BLaER1 (cell line): ENCODE data around the gene BACH2.
"Not testable (repeated sequence)": the region's sequence is repeated elsewhere in the genome, so short reads cannot be mapped to it uniquely, and the experiment has no call there.

Experiments
- H3K27ac ChIP-seq: shearing (Covaris generic); formaldehyde crosslinking; 2 replicates; pipeline ENCODE4 v1.8.1; 2022
- H3K27me3 ChIP-seq: shearing (Covaris generic); formaldehyde crosslinking; 2 replicates; pipeline ENCODE4 v1.8.1; 2022
- H3K36me3 ChIP-seq: shearing (Covaris generic); formaldehyde crosslinking; 2 replicates; pipeline ENCODE4 v1.8.1; 2022
- H3K4me1 ChIP-seq: shearing (Covaris generic); formaldehyde crosslinking; 2 replicates; pipeline ENCODE4 v1.8.1; 2022
- H3K4me2 ChIP-seq: shearing (Covaris generic); formaldehyde crosslinking; 2 replicates; pipeline ENCODE4 v1.8.1; 2022
- H3K4me3 ChIP-seq: shearing (Covaris generic); formaldehyde crosslinking; 2 replicates; pipeline ENCODE4 v1.8.1; 2022
- H3K9ac ChIP-seq: shearing (Covaris generic); formaldehyde crosslinking; 2 replicates; pipeline ENCODE4 v1.8.1; 2022
- H3K9me3 ChIP-seq: shearing (Covaris generic); formaldehyde crosslinking; 2 replicates; pipeline ENCODE4 v1.8.1; 2022
- H4K20me1 ChIP-seq: shearing (Covaris generic); formaldehyde crosslinking; 2 replicates; pipeline ENCODE4 v1.8.1; 2022
- Cebpa-rat ChIP-seq: shearing (Covaris generic); IDR thresholded peaks from 2 replicates; pipeline ENCODE4 v1.8.1; 2022

BACH2 gene

GRCh38 chr6:89894169-89894568 is 402.5 kb downstream of the BACH2 start, which contains the start of gene GJA10:
GJA10 (plus strand) TSS chr6:89894469; CDS start chr6:89894469, 0 bp downstream.
- H3K9me3 ChIP-seq = no peaks in the 10 kb centered on the region
- no peaks in the 10 kb centered on the region for H3K27me3 ChIP-seq
- H4K20me1 ChIP-seq = no peaks in the 10 kb centered on the region
- no peaks in the 10 kb centered on the region for H3K36me3 ChIP-seq
- H3K4me2 ChIP-seq = no peak within 1 kb of the TSS
- no peak within 1 kb of the TSS for H3K4me3 ChIP-seq
- no peaks in the 10 kb centered on the region for H3K4me1 ChIP-seq
- no peak for TF ChIP-seq Cebpa-rat
- no peak within 1 kb of the TSS for H3K9ac ChIP-seq
- no peak within 1 kb of the TSS for H3K27ac ChIP-seq

GRCh38 chr6:89892577-89892976 is 404.1 kb downstream of the BACH2 start:
- not testable (repeated sequence) for H3K4me1 ChIP-seq, H3K9ac ChIP-seq, H3K27me3 ChIP-seq, H3K36me3 ChIP-seq, H4K20me1 ChIP-seq, H3K4me2 ChIP-seq, H3K27ac ChIP-seq, H3K9me3 ChIP-seq, H3K4me3 ChIP-seq

GRCh38 chr6:89890845-89891528 is 405.7 kb downstream of the BACH2 start:
- H3K4me3 ChIP-seq, H3K4me2 ChIP-seq, H3K9ac ChIP-seq, H3K4me1 ChIP-seq, H3K36me3 ChIP-seq, H4K20me1 ChIP-seq, H3K27ac ChIP-seq, H3K9me3 ChIP-seq, H3K27me3 ChIP-seq: not testable (repeated sequence)

- TF ChIP-seq Cebpa-rat = no peak
- no peaks in the 10 kb centered on the region for H3K9me3 ChIP-seq
- H3K9ac ChIP-seq = no peak overlapping the region
- no peak overlapping the region for H3K4me2 ChIP-seq
- H3K4me3 ChIP-seq = no peak overlapping the region
- no peaks in the 10 kb centered on the region for H3K4me1 ChIP-seq
- no peak overlapping the region for H3K27ac ChIP-seq
- H4K20me1 ChIP-seq = no peaks in the 10 kb centered on the region
- H3K27me3 ChIP-seq = no peaks in the 10 kb centered on the region
- no peaks in the 10 kb centered on the region for H3K36me3 ChIP-seq
These were observed 407.8 kb downstream of the BACH2 start for GRCh38 chr6:89888871-89889270.

- H3K27me3 ChIP-seq = no peaks in the 10 kb centered on the region
- H3K27ac ChIP-seq = no peak overlapping the region
- H3K9me3 ChIP-seq = no peaks in the 10 kb centered on the region
- H3K4me2 ChIP-seq = no peak overlapping the region
- H3K9ac ChIP-seq = no peak overlapping the region
- no peak for TF ChIP-seq Cebpa-rat
- H4K20me1 ChIP-seq = no peaks in the 10 kb centered on the region
- no peak overlapping the region for H3K4me3 ChIP-seq
- H3K36me3 ChIP-seq = no peaks in the 10 kb centered on the region
- no peaks in the 10 kb centered on the region for H3K4me1 ChIP-seq
These were observed 408.5 kb downstream of the BACH2 start for GRCh38 chr6:89888138-89888514.

- H3K4me2 ChIP-seq = no peak overlapping the region
- no peak overlapping the region for H3K4me3 ChIP-seq
- H3K9me3 ChIP-seq = no peaks in the 10 kb centered on the region
- H3K27me3 ChIP-seq = no peaks in the 10 kb centered on the region
- no peak overlapping the region for H3K9ac ChIP-seq
- no peaks in the 10 kb centered on the region for H4K20me1 ChIP-seq
- no peaks in the 10 kb centered on the region for H3K36me3 ChIP-seq
- H3K4me1 ChIP-seq = no peaks in the 10 kb centered on the region
- no peak for TF ChIP-seq Cebpa-rat
- no peak overlapping the region for H3K27ac ChIP-seq
These were observed 409.0 kb downstream of the BACH2 start for GRCh38 chr6:89887452-89888137.

GRCh38 chr6:89886378-89887120 is 410.1 kb downstream of the BACH2 start:
- no peaks in the 10 kb centered on the region for H4K20me1 ChIP-seq
- H3K36me3 ChIP-seq = no peaks in the 10 kb centered on the region
- no peak overlapping the region for H3K4me3 ChIP-seq
- no peak overlapping the region for H3K27ac ChIP-seq
- no peak for TF ChIP-seq Cebpa-rat
- no peaks in the 10 kb centered on the region for H3K27me3 ChIP-seq
- no peaks in the 10 kb centered on the region for H3K4me1 ChIP-seq
- H3K9ac ChIP-seq = no peak overlapping the region
- no peak overlapping the region for H3K4me2 ChIP-seq
- H3K9me3 ChIP-seq = no peaks in the 10 kb centered on the region
